ENCODE results near the gene KMT2B.

DNA sequence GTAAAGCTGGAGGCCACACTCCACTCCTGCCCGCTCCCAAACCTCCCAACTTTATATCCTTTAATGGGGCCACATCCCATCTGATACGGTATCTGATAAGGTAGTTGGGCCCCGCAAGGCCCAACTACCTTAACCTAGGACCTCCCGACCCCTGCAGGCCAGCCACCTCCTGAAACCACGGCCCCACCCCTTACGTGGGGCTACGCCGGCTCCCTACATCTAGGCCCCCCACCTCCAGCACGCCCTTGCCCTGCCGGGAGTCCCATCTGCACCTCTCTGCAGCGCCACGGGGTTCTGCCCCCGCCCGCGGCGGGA is 22.3 kb downstream of the KMT2B start:
- TF ChIP-seq POLR2A (IDR thresholded peaks at IDR 0.05; ENCODE audit: low read length) (no peak), GATA1 (IDR thresholded peaks at IDR 0.05; ENCODE audit: low read depth, low read length) (no peak)
